ENCODE measurements around the gene NKX1-1.
"Not testable (repeated sequence)": the region's sequence is repeated elsewhere in the genome, so short reads cannot be mapped to it uniquely, and the experiment has no call there.

Gene NKX1-1

DNA sequence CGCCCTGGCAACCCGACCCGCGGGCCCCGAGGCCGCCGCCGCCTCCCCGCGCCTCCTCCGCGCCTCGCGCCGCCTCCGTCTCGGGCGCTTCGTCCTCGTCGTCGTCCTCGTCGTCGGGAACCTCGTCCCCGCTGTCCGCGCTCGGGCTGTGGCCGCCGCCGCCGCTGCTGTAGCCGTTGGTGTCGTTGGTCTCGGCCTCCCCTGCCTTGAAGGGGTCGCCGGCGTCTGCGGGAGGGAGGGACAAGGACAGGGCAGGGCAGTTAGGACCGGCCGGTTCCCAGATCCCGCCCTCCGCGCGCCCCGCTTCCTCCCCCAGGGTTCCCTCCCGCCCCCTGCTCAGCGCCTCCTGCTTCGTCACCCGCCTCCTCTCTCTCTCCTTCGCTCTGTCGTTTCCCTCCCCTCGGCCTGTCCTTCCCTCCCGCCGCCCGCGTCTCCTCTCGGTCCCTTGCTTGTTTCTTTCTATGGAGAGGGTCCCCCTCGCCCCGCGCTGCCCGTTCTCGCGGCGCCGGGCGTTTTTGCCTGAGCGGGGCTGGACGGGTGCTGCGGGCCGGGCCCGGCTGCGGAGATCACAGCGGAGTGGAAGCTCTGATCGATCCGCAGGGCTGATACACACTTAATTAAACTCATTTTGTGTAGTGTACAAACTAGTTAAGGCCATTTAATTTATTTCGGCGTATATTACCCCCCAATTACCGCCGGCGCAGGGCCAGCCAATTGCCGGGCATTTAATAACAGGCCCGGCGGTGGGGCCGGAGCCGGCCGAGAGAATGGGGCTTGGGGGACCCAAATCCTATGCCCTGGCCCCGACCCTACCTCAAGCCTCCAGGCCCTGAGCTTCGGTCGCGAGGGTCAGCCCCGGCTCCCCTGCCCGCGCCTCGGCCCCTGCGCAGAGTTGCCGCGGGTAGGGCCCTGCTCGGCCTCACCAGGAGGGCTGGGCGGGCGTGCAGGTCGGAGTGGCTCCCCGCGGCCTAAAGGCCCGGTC, 2.4 kb downstream of the NKX1-1 start:
- no peak for DNase-seq

DNA sequence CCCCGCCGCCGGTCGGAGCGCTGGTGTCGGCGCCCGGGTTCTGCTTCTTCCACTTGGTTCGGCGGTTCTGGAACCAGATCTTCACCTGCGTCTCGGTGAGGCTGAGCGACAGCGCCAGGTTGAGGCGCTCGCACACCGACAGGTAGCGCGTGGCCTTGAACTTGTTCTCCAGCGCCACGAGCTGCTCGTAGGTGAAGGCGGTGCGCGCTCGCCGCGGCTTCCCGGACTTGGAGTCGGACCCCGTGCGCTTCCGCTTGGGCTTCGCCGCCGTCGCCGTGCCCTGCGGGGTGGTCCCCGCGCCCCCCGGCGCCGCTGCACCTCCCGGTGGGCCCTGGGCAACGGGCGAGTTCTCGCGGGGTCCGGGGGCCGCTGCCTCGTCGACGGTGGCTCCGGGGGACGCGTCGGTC, 3.1 kb downstream of the NKX1-1 start:
- DNase-seq, result no peak

GRCh38 chr4:1402516-1403091, 3.6 kb downstream of the NKX1-1 start:
- no peak for DNase-seq

DNA sequence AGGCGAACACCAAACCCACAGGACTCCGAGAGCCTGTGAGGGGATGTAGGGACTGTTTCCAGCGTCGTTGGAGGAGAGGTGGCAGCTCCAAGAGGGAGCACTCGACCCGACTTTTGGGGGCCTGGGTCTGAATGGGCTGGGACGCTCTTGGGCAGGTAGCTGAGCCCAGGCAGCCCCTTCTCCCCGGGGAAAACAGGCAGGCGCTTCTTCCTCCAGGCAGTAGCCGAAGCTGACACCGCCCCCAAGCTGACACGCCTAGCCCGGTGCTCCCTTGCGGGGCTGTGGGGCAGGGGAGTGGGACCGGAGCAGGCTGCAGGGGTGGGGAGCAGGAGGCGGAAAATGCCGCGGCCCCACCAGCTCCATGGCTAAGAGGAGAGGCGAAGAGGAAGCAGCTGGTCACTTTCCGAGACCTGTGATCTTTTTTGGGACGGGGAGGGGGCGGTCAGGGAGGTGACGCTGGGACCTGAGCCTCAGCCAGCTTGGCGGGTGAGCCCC, 4.2 kb downstream of the NKX1-1 start:
- no peak for DNase-seq

GRCh38 chr4:1401409-1402020, 4.7 kb downstream of the NKX1-1 start:
- no peak for DNase-seq

GRCh38 chr4:1400831-1401408, 5.3 kb downstream of the NKX1-1 start:
- DNase-seq, result no peak

DNA sequence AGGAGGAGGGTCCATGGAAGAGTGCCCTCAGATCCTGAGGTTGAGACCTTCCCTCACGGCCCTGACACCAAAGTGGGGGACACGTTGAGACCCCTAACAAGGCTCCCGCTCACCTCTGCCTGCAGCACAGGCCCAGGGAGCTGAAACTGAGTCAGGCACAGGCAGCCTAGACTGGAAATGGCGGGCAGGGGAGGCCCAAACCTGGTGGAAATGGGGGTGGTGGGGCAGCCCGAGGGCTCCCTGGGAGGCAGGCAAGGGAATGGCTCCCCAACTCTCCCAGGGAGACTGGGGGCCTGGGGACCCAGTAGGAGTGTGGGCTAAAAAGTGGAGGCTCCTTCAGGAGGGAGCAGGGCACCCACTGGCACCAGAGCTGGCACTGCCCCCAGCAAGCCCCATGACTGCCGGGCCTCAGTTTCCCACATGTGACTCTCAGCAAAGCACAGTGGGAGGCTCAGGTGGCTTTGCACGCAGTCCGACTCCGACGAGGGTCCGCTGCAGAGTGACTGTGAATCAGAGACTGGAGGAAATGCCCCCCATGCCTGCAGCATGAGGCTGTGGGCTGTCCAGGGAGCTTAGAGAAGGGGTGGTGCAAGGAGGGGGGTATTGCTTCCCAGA, 5.9 kb downstream of the NKX1-1 start:
- DNase-seq, result no peak

DNA sequence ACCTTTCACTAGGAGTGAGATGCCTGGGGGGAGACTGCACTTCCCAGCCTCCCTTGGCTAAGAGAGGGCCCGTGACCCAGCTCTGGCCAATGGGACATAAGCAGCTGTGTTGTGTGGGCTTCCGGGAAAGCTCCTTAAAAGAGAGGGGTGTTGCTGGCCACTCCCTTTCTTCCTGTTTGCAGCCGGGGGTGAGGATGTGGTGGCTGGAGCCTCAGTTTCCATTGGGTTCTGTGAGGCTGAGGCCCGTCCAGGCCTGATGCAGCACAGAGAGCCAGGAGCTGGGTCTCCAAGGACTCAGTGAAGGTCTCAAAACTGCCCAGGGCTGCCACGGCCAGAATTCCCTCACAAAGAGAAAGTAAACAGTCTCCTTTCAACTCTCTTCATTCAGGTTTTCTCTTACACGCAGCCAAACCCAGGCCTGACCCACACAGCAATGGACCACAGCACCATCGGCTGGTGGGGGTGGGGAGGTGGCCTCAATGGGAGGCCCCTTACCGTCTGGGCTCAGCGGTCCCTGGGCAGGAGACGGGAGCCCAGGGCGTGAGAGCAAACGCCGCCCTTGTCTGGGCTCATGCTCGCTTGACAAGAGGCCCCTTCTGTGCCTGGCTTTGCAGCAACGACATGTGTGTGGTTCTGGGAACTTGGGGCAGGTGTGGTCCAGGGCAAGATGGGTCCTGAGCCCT, 6.6 kb downstream of the NKX1-1 start:
- DNase-seq, result no peak

DNA sequence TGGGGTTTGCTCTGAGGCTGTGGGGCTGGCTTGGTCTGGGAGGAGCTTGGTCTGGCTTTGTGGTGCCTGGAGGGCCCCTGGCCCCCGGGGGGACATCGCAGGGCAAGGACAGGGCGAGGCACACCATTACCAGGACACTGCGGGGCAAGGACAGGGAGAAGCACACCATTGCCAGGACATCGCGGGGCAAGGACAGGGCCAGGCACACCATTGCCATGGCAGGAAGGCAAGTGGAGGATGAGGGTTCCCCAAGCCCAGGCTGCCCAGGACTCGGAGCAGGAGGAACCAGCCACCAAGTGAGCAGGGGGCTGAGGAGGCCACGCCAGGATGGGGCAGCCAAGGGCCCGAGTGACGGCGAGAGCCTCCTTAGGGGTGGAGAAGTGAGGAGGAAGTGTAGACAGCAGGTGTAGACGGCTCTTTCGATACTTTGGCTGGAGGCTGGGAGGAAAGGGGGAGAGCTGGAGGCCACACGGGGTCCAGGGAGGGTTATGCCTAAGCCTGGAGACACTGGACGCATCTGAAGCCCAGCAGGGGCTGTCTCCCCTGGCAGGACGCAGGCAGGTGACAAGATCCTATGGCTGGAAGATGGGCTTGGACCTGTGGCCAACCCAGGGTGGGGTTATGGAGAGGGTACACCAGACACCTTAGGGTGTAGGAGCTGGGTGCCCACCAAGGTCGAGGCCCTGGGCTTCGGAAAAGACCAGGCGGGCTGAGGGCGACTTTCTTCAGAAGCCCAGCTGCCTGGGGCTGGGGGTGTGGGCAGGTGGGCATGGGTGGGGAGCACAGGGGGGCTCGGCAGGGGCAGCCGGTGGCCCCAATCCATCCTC, 7.3 kb downstream of the NKX1-1 start:
- DNase-seq, result no peak

DNA sequence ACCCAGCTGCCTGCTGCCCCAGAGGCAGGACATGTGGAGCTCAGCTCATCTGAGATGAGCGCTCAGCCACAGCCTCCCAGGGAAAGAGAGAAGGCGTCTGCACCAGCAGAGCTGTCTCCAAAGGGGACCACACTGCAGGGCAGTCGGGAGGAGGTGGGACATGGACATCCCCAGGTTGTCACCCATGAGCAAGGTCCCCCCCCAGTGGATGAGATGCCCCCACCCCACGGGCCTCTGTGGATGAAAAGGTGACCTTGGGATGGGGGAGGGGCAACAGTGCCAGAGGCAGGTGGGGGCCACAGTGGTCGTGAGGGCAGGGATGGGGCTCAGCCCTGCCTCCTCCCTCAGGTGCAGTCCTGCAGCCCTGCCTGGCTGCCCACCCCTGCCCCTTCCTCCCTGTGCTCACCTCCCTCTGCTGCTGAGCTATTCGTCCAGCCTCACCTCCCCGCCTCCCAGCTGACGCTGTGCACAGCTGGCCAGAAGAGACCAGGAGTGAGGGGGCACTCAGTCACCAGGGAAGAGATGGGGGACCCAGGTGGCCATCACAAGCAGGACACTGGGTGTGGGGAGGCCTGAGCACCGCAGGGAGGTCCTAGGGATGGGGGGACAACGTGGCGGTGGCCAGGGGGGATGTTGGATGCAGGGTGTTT, 9.3 kb downstream of the NKX1-1 start:
- no peak for DNase-seq

- no peak for DNase-seq
Measured at GRCh38 chr4:1395941-1396805, 10.1 kb downstream of the NKX1-1 start.

DNA sequence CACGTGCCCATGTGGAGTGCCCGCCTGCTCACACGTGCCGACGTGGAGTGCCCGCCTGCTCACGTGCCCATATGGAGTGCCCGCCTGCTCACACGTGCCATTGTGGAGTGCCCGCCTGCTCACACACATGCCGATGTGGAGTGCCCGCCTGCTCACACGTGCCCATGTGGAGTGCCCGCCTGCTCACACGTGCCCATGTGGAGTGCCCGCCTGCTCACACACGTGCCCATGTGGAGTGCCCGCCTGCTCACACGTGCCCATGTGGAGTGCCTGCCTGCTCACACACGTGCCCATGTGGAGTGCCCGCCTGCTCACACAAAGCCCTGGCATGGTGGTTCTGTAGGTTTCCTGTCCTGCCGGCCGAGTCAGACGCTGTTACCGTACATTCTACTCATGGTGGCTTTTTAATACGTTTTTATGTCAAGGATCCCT, 10.8 kb downstream of the NKX1-1 start:
- DNase-seq, result not testable (repeated sequence)

DNA sequence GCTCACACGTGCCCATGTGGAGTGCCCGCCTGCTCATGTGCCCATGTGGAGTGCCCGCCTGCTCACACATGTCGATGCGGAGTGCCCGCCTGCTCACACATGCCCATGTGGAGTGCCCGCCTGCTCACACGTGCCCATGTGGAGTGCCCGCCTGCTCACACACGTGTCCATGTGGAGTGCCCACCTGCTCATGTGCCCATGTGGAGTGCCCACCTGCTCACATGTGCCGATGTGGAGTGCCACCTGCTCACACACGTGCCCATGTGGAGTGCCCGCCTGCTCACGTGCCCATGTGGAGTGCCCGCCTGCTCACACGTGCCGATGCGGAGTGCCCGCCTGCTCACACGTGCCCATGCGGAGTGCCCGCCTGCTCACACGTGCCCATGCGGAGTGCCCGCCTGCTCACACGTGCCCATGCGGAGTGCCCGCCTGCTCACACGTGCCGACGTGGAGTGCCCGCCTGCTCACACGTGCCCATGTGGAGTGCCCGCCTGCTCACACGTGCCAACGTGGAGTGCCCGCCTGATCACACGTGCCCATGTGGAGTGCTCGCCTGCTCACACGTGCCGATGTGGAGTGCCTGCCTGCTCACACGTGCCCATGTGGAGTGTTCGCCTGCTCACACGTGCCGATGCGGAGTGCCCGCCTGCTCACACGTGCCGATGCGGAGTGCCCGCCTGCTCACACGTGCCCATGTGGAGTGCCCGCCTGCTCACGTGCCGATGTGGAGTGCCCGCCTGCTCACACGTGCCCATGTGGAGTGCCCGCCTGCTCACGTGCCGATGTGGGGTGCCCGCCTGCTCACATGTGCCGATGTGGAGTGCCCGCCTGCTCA, 11.5 kb downstream of the NKX1-1 start:
- DNase-seq, result not testable (repeated sequence)

DNA sequence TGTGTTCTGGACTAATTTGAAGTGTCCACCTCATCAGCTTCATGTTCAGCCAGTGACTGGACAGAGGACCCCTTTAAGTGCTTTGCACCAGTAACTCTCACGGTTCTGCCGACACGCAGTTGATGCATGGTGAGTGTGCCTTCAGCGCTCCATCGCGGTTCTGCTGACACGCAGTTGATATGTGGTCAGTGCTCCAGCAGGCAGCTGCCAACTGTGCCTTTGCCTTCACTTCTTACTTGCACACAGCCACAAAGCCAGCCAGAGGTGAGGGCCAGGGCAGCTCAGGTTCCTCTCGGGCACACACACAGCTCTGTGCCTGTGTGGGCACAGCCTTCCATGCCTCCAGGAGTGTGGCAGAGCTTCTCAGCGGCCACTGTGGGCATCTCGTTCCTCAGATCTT, 12.4 kb downstream of the NKX1-1 start:
- no peak for DNase-seq

DNA sequence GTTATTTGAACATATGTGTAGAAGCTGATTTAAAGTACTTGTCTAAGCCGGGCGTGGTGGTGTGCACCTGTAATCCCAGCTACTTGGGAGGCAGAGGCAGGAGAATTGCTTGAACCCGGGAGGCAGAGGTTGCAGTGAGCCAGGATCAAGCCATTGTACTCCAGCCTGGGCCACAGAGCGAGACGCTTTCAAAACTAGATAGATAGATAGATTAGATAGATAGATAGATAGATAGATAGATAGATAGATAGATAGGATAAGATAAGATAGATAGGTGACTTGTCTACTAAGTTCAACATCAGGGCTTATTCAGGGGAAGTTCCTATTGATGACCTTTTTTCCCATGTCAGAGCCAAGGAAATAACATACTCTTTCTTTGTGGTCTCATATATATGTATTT, 12.9 kb downstream of the NKX1-1 start:
- not testable (repeated sequence) for DNase-seq

GRCh38 chr4:1385373-1386340, 20.6 kb downstream of the NKX1-1 start:
- no peak for DNase-seq

- DNase-seq, result no peak
Measured at GRCh38 chr4:1384675-1385372, 21.4 kb downstream of the NKX1-1 start.

Measured in MV-4-11 (cell line).